GM19452 (cell line): Measurements from ENCODE around the gene EXOSC7.
A peak's percentile ranks its signal among the peaks of the same experiment; 100 is the strongest.

Experiments
- ATAC-seq: cut with Tn5 transposase; IDR thresholded peaks from one replicate; pipeline ENCODE4 v1.9.1; 2021; ENCODE audit not compliant: unreplicated experiment

The EXOSC7 gene

GRCh38 chr3:45021524-45022297, 45.7 kb downstream of the EXOSC7 start:
- no peak for ATAC-seq

DNA sequence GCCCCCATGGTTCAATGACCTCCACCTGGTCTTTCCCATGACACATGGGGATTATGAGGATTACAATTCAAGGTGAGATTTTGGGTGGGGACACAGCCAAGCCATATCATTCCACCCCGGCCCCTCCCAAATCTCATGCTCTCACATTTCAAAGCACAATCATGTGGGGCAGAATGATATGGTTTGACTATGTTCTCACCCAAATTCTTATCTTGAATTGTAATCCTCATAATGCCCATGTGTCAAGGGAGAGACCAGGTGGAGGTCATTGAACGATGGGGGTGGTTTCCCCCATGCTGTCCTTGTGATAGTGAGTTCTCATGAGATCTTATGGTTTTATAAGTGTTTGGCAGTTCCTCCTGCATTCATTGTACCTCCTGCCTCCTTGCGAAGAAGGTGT, 47.6 kb downstream of the EXOSC7 start:
- ATAC-seq: no peak

GRCh38 chr3:45024542-45025255, 48.7 kb downstream of the EXOSC7 start:
- no peak for ATAC-seq

- no peak for ATAC-seq
Measured at GRCh38 chr3:45026038-45026437, 50.0 kb downstream of the EXOSC7 start, which contains the start of gene CLEC3B. CLEC3B (plus strand) TSS chr3:45026303; CDS start chr3:45026363, 60 bp downstream.

DNA sequence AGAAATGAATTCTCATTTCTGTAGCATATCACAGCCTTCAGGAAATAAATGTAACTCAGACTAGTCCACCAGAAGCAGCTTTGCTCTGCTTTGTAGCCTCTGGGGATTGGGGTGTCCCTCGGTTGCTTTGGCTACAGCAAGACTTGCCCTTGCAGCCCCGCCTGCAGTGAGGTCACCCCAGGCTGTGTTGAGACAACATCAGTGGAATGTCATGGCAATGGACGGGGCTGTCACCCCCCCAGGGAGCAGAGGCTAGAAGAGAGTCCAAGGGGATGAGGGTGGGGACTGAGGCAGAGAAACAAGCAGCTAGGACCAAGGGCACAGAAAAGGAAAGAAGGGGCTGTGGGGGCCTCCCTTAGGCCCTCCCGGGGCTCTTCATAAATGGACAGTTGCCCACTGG, 50.9 kb downstream of the EXOSC7 start:
- no peak for ATAC-seq

GRCh38 chr3:45027441-45027840, 51.4 kb downstream of the EXOSC7 start:
- no peak for ATAC-seq

DNA sequence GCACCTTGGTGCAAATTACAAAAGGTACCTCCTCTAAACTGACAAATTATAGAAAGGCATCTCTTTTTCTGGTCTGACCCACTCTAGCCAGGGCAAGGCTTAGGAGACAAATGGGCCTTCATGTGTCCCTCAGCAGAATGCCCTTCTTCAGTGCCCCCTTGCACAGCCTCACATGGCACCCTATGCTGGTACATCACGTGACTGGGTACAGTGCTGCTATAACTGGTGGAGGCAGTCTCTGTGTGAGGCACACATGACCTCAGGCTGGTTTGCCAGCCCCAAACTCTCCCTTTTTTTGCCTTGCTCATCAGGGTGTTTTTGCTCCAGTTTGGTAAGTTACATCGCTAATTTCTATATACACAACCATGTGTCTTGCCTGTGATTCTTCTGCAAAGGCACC, 53.2 kb downstream of the EXOSC7 start:
- ATAC-seq: no peak

GRCh38 chr3:45029661-45030060, 53.6 kb downstream of the EXOSC7 start:
- no peak for ATAC-seq

DNA sequence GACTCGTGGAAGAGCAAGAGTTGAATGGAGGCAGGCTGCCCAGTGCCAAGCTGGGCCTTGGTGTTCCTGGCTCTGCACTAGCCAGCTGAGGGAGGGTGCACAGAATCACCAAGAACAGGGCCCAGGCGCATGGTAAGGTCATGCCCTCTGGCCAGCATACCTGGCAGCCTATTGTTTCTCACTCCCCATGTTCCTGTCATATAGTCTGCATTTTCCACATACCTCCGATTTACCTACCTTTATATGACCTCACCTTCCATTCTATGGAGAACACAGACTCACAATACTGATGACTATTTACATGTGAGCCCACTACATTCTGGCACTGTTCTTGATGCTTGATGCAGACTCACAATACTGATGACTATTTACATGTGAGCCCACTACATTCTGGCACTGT, 55.5 kb downstream of the EXOSC7 start:
- no peak for ATAC-seq

DNA sequence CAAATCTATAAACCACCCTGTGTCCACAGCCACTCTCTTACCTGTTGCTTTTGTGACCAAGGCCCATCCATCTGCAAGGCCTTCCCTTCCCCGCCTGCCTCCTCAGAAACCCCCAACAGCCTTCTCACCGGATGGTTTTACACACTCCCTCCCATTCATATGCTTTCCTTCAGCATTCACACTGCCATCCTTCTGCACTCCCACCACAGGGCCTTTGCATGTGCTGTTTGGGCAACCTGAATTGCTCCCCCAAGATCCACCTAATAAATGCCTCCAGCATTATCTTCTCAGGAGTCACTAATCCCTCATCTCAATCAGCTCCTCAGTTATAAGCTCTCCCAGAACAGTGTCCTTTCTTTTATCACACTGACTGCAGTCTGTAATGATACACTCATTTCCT, 56.1 kb downstream of the EXOSC7 start:
- no peak for ATAC-seq

- ATAC-seq: no peak
Measured at GRCh38 chr3:45033791-45034190, 57.7 kb downstream of the EXOSC7 start.

DNA sequence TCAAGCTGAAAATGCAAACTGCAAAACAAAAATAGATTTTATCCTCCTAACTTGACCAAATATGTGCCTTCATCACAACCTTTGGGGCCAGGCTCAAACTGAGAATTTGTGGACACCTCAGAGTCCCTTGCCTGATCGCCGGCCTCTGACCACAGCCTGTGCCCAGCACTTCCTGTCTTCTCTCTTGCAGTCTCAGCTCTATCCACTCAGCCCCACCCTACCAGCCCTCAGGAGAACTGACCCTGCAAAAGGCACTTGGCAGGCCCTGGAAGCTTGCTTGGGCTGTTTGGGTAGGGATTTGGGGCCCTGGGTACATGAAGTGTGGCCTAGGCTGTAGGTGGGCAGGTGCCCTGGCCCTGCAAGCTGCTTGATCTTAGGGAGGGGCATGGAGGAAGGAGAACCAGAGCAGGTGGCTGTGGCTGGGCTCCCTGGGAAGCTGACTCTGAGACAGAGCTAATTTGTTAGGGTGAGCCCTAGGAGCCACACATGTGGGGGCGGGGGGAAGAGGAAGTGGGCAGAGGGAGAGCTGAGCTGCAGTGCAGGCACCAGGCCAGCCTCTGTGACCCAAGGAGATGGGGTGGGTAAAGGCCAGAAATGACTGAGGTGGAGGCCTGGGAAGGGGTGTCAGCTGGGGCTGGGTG, 58.7 kb downstream of the EXOSC7 start:
- ATAC-seq: no peak

GRCh38 chr3:45035441-45036301, 59.6 kb downstream of the EXOSC7 start:
- no peak for ATAC-seq

GRCh38 chr3:45037720-45038455, 61.8 kb downstream of the EXOSC7 start:
- ATAC-seq: peak; percentile 64

- no peak for ATAC-seq
Measured at GRCh38 chr3:45041666-45042065, 65.6 kb downstream of the EXOSC7 start.

- no peak for ATAC-seq
Measured at GRCh38 chr3:45042162-45042561, 66.1 kb downstream of the EXOSC7 start.

GRCh38 chr3:45043728-45044299, 67.8 kb downstream of the EXOSC7 start:
- no peak for ATAC-seq

GRCh38 chr3:45048244-45048643, 72.2 kb downstream of the EXOSC7 start:
- ATAC-seq: no peak

DNA sequence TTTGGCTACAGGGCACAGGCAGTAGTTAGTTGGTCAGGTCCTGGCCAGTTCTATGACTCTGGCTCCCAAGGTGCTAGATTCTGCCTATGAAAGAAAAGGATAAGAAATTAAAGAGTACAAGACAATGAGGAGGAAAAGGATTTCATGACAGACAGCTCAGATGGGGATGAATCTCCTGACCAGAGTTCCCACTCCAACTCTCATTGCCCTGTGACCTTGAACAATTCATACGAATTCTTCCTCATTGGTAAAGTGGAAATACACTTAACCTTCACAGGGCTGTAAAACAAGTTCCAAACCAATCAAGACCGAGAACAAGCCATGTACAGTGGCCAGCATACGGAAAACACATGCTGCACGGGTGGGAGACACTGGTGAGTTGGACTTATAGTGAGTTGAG, 73.8 kb downstream of the EXOSC7 start:
- no peak for ATAC-seq

- no peak for ATAC-seq
Measured at GRCh38 chr3:45051685-45052084, 75.6 kb downstream of the EXOSC7 start.
